Liver (tissue), 9 donors: ENCODE data around the gene TOGARAM2. TPM values are rescaled to one million over a fixed set of nuclear protein-coding genes. Genes with fewer than 3 reads are reported as not detected.

Source experiments
- DNase-seq: peaks from one replicate; pipeline ENCODE4 v3.0.0-alpha.2; 2017; ENCODE audit warnings: low spot score
- H3K27ac ChIP-seq, 2 donors: one replicate each; pipeline ENCODE4 v1.7.0; 2013; ENCODE audit warnings: inconsistent platforms in 2 of 2, low read length in 2 of 2, control low read depth in 1 of 2, low read depth in 1 of 2, mild to moderate bottlenecking in 1 of 2
- H3K27me3 ChIP-seq, 4 donors: one replicate each; pipeline versions ENCODE4 v1.6.1 to v1.7.0; 2013; ENCODE audit warnings: low read length in 3 of 4, inconsistent platforms in 1 of 4, mild to moderate bottlenecking in 1 of 4, moderate library complexity in 1 of 4; ENCODE audit not compliant: control insufficient read depth in 4 of 4, insufficient read depth in 4 of 4
- H3K36me3 ChIP-seq, 4 donors: one replicate each; pipeline versions ENCODE4 v1.6.1 to v1.7.0; 2013; ENCODE audit warnings: low read length in 3 of 4, mild to moderate bottlenecking in 3 of 4, low read depth in 1 of 4, moderate library complexity in 1 of 4; ENCODE audit not compliant: control insufficient read depth in 4 of 4, insufficient read depth in 3 of 4
- H3K4me1 ChIP-seq, 4 donors: one replicate each; pipeline versions ENCODE4 v1.6.1 to v1.7.0; 2013; ENCODE audit warnings: low read length in 3 of 4, mild to moderate bottlenecking in 3 of 4, moderate library complexity in 1 of 4; ENCODE audit not compliant: control insufficient read depth in 4 of 4, insufficient read depth in 4 of 4
- H3K4me3 ChIP-seq, 3 donors: one replicate each; pipeline versions ENCODE4 v1.6.1 to v1.7.0; 2013; ENCODE audit warnings: low read length in 3 of 3, control low read depth in 1 of 3, low read depth in 1 of 3, mild to moderate bottlenecking in 1 of 3
- H3K9ac ChIP-seq, 2 donors: one replicate each; pipeline ENCODE4 v1.7.0; 2013; ENCODE audit warnings: low read length in 2 of 2, mild to moderate bottlenecking in 2 of 2, moderate library complexity in 2 of 2, control low read depth in 1 of 2, low read depth in 1 of 2
- H3K9me3 ChIP-seq, 4 donors: one replicate each; pipeline versions ENCODE4 v1.6.1 to v1.7.0; 2013; ENCODE audit warnings: low read length in 3 of 4; ENCODE audit not compliant: control insufficient read depth in 4 of 4
- EGR1 ChIP-seq, 2 donors: IDR thresholded peaks; 2 replicates each; pipeline ENCODE4 v1.6.1; 2016 to 2018; ENCODE audit warnings: antibody characterized with exemption in 2 of 2, low read depth in 2 of 2
- FOXA1 ChIP-seq: IDR thresholded peaks from 2 replicates; pipeline ENCODE4 v1.6.1; 2016; ENCODE audit warnings: antibody characterized with exemption
- FOXA2 ChIP-seq: IDR thresholded peaks from 2 replicates; pipeline ENCODE4 v1.6.1; 2016; ENCODE audit warnings: antibody characterized with exemption
- GABPA ChIP-seq, 2 donors: IDR thresholded peaks in 1 of 2; conservative IDR thresholded peaks in 1 of 2; 2 replicates each; pipeline ENCODE4 v1.6.1; 2016; ENCODE audit warnings: antibody characterized with exemption in 2 of 2, mild to moderate bottlenecking in 1 of 2, moderate library complexity in 1 of 2
- HNF4A ChIP-seq, 2 donors: conservative IDR thresholded peaks; 2 replicates each; pipeline ENCODE4 v1.6.1; 2016; ENCODE audit warnings: antibody characterized with exemption in 2 of 2, mild to moderate bottlenecking in 2 of 2
- HNF4G ChIP-seq: IDR thresholded peaks from 2 replicates; pipeline ENCODE4 v1.6.1; 2016; ENCODE audit warnings: antibody characterized with exemption
- JUND ChIP-seq, 2 donors: IDR thresholded peaks; 2 replicates each; pipeline ENCODE4 v1.6.1; 2016; ENCODE audit warnings: antibody characterized with exemption in 2 of 2
- NR2F2 ChIP-seq: IDR thresholded peaks from 2 replicates; pipeline ENCODE4 v1.6.1; 2016; ENCODE audit warnings: antibody characterized with exemption
- RAD21 ChIP-seq, 2 donors: IDR thresholded peaks; 2 replicates each; pipeline ENCODE4 v1.6.1; 2016; ENCODE audit warnings: antibody characterized with exemption in 2 of 2, mild to moderate bottlenecking in 2 of 2
- REST ChIP-seq: IDR thresholded peaks from 2 replicates; pipeline ENCODE4 v1.6.1; 2016; ENCODE audit warnings: antibody characterized with exemption, mild to moderate bottlenecking
- RXRA ChIP-seq, 2 donors: IDR thresholded peaks; 2 replicates each; pipeline ENCODE4 v1.6.1; 2017 to 2018; ENCODE audit warnings: antibody characterized with exemption in 2 of 2, mild to moderate bottlenecking in 1 of 2
- SP1 ChIP-seq: IDR thresholded peaks from 2 replicates; pipeline ENCODE4 v1.6.1; 2018; ENCODE audit warnings: antibody characterized with exemption, mild to moderate bottlenecking
- TAF1 ChIP-seq: conservative IDR thresholded peaks from 2 replicates; pipeline ENCODE4 v1.6.1; 2016; ENCODE audit warnings: antibody characterized with exemption, mild to moderate bottlenecking
- YY1 ChIP-seq: IDR thresholded peaks from 2 replicates; pipeline ENCODE4 v1.6.1; 2016; ENCODE audit warnings: antibody characterized with exemption, mild to moderate bottlenecking
- WGBS: extraction: QIAGEN DNeasy Blood & Tissue Kit; methylation state at CpG from one replicate; pipeline ENCODE4 v1.1.7; 2013; 5-methylcytosine and 5-hydroxymethylcytosine counted together
- polyA plus RNA-seq, 2 donors: library from polyadenylated mRNA; stranded (reverse) in 1 of 2; unstranded in 1 of 2; fragments of 200-250 nt in 1 of 2; fragments of >200 nt in 1 of 2; fragmentation: Nextera tagmentation in 1 of 2; extraction: Ambion mirVana in 1 of 2; gene quantifications; one replicate each; pipeline versions ENCODE4 v1.2.1 to v1.2.3, GENCODE V29; 2013 to 2015
- total RNA-seq, 2 donors: library from RNA; depleted of rRNA; stranded (reverse); fragments of >200 nt; gene quantifications; one replicate each; pipeline ENCODE4 v1.2.3, GENCODE V29; 2014
- TF ChIP-seq, protein P1 (sequence below): IDR thresholded peaks from 2 replicates; pipeline ENCODE4 v1.6.1; 2016; ENCODE audit warnings: antibody characterized with exemption
- TF ChIP-seq, protein P2 (sequence below): IDR thresholded peaks from 2 replicates; pipeline ENCODE4 v1.6.1; 2016; ENCODE audit warnings: antibody characterized with exemption
- TF ChIP-seq, protein P3 (sequence below): fragments of 150-350 bp; IDR thresholded peaks from 2 replicates; pipeline ENCODE4 v1.5.1; 2017; ENCODE audit warnings: improper control_type of control experiment, low read depth, low read length; ENCODE audit not compliant: missing input control
- TF ChIP-seq, protein P4 (sequence below): IDR thresholded peaks from 2 replicates; pipeline ENCODE4 v1.6.1; 2016; ENCODE audit warnings: antibody characterized with exemption
- donor health status: healthy.
- donor health status: healthy.
- donor health status: healthy.
- donor health status: healthy.
- donor health status: healthy.

The TOGARAM2 gene
- total and polyA plus RNA-seq, 4 donors = 0.15 to 0.42 (median 0.19) TPM; not detected in 1

GRCh38 chr2:29064746-29065067 is 83.6 kb downstream of the TOGARAM2 start:
- H3K27me3 ChIP-seq = no peaks in the 10 kb centered on the region
- H3K9ac ChIP-seq = no peak overlapping the region
- WGBS = 79% methylated on average over 11 of the region's 11 CpGs
- no peaks in the 10 kb centered on the region for H3K36me3 ChIP-seq
- no peaks in the 10 kb centered on the region for H3K4me1 ChIP-seq
- TF ChIP-seq RXRA (IDR thresholded peaks at IDR 0.05) = no peak
- TF ChIP-seq HNF4G = no peak
- no peak for TF ChIP-seq SP1
- TF ChIP-seq, protein P1, sequence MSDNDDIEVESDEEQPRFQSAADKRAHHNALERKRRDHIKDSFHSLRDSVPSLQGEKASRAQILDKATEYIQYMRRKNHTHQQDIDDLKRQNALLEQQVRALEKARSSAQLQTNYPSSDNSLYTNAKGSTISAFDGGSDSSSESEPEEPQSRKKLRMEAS = no peak
- no peak for TF ChIP-seq EGR1 (IDR thresholded peaks at IDR 0.05; ENCODE audit: low read depth in 2 of 2)
- TF ChIP-seq FOXA1 = no peak
- no peak for TF ChIP-seq GABPA (IDR thresholded peaks at IDR 0.05 in 1 of 2, conservative IDR thresholded peaks at IDR 0.05 in 1 of 2)
- TF ChIP-seq, protein P2, sequence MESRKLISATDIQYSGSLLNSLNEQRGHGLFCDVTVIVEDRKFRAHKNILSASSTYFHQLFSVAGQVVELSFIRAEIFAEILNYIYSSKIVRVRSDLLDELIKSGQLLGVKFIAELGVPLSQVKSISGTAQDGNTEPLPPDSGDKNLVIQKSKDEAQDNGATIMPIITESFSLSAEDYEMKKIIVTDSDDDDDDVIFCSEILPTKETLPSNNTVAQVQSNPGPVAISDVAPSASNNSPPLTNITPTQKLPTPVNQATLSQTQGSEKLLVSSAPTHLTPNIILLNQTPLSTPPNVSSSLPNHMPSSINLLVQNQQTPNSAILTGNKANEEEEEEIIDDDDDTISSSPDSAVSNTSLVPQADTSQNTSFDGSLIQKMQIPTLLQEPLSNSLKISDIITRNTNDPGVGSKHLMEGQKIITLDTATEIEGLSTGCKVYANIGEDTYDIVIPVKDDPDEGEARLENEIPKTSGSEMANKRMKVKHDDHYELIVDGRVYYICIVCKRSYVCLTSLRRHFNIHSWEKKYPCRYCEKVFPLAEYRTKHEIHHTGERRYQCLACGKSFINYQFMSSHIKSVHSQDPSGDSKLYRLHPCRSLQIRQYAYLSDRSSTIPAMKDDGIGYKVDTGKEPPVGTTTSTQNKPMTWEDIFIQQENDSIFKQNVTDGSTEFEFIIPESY = no peak
- TF ChIP-seq REST = no peak
- TF ChIP-seq YY1 = no peak
- TF ChIP-seq NR2F2 = no peak
- TF ChIP-seq JUND (IDR thresholded peaks at IDR 0.05) = no peak
- TF ChIP-seq, protein P3, sequence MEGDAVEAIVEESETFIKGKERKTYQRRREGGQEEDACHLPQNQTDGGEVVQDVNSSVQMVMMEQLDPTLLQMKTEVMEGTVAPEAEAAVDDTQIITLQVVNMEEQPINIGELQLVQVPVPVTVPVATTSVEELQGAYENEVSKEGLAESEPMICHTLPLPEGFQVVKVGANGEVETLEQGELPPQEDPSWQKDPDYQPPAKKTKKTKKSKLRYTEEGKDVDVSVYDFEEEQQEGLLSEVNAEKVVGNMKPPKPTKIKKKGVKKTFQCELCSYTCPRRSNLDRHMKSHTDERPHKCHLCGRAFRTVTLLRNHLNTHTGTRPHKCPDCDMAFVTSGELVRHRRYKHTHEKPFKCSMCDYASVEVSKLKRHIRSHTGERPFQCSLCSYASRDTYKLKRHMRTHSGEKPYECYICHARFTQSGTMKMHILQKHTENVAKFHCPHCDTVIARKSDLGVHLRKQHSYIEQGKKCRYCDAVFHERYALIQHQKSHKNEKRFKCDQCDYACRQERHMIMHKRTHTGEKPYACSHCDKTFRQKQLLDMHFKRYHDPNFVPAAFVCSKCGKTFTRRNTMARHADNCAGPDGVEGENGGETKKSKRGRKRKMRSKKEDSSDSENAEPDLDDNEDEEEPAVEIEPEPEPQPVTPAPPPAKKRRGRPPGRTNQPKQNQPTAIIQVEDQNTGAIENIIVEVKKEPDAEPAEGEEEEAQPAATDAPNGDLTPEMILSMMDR = no peak
- TF ChIP-seq FOXA2 = no peak
- TF ChIP-seq, protein P4, sequence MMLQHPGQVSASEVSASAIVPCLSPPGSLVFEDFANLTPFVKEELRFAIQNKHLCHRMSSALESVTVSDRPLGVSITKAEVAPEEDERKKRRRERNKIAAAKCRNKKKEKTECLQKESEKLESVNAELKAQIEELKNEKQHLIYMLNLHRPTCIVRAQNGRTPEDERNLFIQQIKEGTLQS = no peak
- TF ChIP-seq HNF4A (conservative IDR thresholded peaks at IDR 0.05) = no peak
- TF ChIP-seq TAF1 = no peak
- no peak for TF ChIP-seq RAD21 (IDR thresholded peaks at IDR 0.05)
- H3K9me3 ChIP-seq = no peaks in the 10 kb centered on the region
- H3K4me3 ChIP-seq = no peak overlapping the region
- DNase-seq = no peak
- no peak overlapping the region for H3K27ac ChIP-seq
